Uterus (tissue), 2 donors: ENCODE data around the gene FOXF2.

Experiments used
- POLR2A ChIP-seq, 2 donors: fragments of 450-650 bp; IDR thresholded peaks; one replicate each; pipeline ENCODE4 v1.6.1; 2016; ENCODE audit warnings: antibody characterized with exemption in 2 of 2, mild to moderate bottlenecking in 1 of 2, moderate library complexity in 1 of 2
- TF ChIP-seq, protein P1 (sequence below), 4 experiments: fragments of 200-600 bp in 2 of 4; fragments of 450-650 bp in 2 of 4; sonication (generic) in 2 of 4; IDR thresholded peaks; one replicate each; pipeline ENCODE4 v1.5.1; 2016 to 2019; ENCODE audit warnings: antibody characterized with exemption in 4 of 4, mild to moderate bottlenecking in 2 of 4, moderate library complexity in 1 of 4

DNA sequence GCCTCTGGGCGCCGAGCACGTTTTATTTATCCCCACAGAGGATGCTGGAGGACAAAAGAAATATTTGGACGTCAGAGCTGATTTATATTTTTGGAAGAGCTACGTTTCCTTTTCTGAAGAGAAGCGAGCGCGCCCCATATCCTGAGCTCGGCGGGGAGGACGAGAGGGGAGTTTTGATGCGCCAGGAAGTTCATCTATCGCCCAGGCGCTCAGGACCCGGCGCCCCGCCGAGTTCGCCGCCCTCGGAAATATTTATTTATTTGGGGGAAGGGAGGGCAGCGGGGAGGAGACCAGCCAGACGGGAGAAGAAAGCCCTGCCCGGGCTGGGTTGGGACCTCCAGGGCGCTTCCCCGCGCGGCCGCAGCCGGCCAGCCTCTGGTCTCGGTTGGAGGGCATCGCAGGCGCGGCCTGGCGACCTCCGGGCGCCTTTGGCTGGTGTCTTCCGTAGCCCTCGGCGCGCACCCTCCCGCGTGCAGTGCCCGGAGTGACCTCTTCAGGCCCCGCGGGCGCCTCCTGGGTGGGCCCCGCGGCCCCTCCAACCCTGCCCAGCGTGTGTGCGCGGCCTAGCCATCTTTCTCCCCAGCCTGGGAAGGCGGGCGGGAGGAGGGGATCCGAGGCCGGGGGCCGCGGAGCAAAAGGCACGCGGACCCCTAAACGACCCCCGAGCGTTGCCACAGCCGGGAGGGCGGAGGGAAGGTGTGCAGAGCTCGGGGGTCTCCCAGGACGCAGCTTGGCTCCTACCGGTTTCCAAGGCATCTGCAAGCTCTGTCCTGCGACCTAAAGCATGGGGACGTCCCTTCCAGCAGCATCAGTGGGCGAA lies 5.4 kb upstream of the FOXF2 start:
- no peak for TF ChIP-seq POLR2A (IDR thresholded peaks at IDR 0.05)
- TF ChIP-seq, protein P1, sequence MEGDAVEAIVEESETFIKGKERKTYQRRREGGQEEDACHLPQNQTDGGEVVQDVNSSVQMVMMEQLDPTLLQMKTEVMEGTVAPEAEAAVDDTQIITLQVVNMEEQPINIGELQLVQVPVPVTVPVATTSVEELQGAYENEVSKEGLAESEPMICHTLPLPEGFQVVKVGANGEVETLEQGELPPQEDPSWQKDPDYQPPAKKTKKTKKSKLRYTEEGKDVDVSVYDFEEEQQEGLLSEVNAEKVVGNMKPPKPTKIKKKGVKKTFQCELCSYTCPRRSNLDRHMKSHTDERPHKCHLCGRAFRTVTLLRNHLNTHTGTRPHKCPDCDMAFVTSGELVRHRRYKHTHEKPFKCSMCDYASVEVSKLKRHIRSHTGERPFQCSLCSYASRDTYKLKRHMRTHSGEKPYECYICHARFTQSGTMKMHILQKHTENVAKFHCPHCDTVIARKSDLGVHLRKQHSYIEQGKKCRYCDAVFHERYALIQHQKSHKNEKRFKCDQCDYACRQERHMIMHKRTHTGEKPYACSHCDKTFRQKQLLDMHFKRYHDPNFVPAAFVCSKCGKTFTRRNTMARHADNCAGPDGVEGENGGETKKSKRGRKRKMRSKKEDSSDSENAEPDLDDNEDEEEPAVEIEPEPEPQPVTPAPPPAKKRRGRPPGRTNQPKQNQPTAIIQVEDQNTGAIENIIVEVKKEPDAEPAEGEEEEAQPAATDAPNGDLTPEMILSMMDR (IDR thresholded peaks at IDR 0.05) = no peak
